PC-3 (cell line): ENCODE data around the gene SLC5A10.
"Not testable (repeated sequence)": the region's sequence is repeated elsewhere in the genome, so short reads cannot be mapped to it uniquely, and the experiment has no call there.

Experiments used
- CTCF ChIP-seq: fragments of 300-600 bp; sonication (generic); conservative IDR thresholded peaks from 2 replicates; pipeline ENCODE4 v1.5.1; 2017; ENCODE audit warnings: antibody characterized with exemption, low read depth, mild to moderate bottlenecking, low read length
- EZH2 ChIP-seq: fragments of 300-600 bp; sonication (generic); IDR thresholded peaks from one replicate; pipeline ENCODE4 v1.6.1; 2017; ENCODE audit warnings: antibody characterized with exemption, mild to moderate bottlenecking, low read length; ENCODE audit not compliant: unreplicated experiment

- not testable (repeated sequence) for TF ChIP-seq CTCF, EZH2
These were observed 94.9 kb downstream of the SLC5A10 start, which contains the start of gene GRAP for GRCh38 chr17:19046782-19047375.
